Stimulated activated CD8-positive, alpha-beta memory T cell treated with anti-CD3 and anti-CD28 coated beads, Interleukin-4, amount 100 ng/mL, for 24 hours (primary cell): Measurements from ENCODE around the gene UBQLN4.
"Not testable (repeated sequence)": the region's sequence is repeated elsewhere in the genome, so short reads cannot be mapped to it uniquely, and the experiment has no call there.

Source experiments
- DNase-seq: peaks from one replicate; pipeline ENCODE4 v3.0.0-alpha.2; 2020; ENCODE audit warnings: low read depth

The UBQLN4 gene

GRCh38 chr1:156081180-156081916 is 27.8 kb upstream of the UBQLN4 start:
- DNase-seq = no peak

DNA sequence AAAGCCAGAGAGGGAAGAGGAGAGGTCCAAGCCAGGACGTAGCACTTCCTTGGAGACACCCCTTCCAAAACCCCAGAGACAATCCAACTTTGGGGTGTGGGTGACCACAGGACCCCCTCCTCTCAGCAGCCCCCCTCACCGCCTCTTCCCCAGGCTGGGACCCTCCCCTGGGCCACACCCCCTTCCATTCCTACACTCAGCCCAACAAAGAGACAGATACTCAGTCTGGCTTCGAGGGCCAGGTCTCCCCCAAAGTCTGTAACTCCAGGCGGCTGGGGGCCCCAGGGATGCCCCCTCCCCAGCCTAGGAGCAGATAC is 27.2 kb upstream of the UBQLN4 start:
- no peak for DNase-seq

DNA sequence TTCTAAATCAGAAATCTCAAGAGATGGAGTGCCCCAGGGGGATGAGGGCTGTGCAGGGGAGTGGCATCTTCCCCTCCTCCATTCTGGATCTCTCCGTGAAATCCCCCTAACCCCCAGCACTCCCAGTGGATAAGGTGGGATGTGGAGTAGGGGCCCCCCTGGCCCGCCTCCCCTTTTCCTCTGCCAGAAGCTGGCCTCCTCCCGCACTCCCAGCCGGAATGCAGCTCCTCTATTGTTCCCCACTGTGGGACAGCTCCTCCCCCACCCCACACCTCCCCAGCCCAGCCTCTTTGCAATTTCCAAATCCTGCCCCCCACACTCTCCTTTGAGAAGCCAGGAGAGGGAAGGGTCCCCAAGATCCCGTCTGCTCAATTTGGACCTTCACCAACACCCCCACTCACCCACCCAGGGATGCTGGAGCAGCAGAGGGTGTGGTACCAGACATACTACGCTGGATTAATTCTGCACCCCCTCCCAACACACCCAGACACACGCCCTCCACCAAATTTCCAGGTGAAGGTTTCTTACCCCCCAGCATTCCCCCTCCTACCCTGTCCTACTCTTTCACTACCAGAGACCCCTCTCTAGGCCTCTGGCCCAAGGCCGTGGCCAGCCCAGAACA is 26.8 kb upstream of the UBQLN4 start:
- no peak for DNase-seq

- DNase-seq = no peak
Observed at GRCh38 chr1:156079762-156080161, 26.2 kb upstream of the UBQLN4 start.

DNA sequence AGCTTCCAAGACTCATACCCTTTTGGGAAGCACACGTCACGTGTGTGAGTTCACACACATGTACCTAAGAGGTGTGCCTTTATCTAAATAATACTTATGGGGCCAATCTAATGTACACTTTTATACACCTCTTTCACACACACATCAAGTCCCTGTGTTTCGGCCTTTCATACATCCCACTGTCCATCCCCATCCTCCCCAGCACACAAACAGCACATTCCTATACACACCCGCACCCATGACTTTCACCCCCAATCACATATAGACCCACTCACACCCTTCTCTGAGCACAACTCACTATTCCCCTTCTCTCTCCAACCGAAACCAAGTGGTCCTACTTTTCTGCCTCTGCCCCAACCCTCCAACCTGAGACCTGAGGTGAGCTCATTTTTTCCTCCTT is 25.1 kb upstream of the UBQLN4 start:
- no peak for DNase-seq

DNA sequence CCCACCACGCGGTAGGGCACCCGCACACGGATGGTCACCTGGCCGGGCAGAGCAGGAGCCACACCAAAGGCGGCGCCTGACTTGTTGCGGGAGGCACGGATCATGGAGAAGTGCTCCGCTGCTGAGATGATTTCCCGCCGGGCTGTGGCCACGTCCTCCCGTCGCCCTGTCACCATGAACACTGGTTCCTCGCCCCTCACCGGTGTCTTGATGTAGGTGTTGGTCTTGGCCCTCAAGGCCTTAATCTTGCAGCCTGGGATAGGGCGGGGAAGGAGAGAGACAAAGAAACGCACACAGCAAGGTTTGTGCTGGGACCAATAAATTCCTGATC is 23.8 kb upstream of the UBQLN4 start:
- DNase-seq = no peak

DNA sequence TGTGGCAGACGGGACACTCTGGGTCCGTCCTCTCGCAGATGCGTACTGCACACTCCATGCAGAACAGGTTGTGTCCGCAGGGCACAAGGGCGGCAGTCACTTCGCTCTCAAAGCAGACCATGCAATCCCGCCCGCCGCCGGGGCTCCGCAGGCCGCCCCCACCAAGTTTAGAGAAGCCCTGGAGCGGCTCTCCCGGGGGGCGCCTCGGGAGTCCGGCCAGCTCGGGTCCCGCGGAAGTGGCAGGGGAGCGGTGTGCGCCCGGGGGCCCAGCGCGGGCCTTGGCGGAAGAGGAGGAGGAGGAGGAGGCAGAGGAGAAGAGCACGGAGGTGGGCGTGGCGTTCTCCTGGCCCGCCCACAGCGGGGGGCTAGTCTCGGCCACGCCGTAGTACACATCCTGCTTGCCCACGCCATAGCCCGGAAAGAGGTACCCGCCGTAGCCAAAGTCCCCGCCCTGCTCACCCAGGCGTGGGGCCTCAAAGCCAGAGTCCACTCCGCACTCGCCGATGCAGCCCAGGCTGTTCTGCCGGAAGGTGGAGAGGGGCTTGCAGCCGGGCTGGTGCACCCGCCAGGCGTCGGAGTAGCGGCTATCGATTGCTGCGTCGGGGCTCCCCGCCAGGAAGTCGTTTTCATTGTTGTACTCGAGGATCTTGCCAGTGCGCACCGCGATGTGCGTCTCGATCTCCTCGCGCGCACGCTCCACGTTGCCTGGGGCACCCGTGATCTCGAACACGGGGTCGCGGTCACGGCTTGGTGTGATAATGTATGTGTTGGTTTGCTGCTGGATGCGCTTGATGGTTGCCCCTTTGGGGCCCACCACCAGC is 23.2 kb upstream of the UBQLN4 start:
- no peak for DNase-seq

DNA sequence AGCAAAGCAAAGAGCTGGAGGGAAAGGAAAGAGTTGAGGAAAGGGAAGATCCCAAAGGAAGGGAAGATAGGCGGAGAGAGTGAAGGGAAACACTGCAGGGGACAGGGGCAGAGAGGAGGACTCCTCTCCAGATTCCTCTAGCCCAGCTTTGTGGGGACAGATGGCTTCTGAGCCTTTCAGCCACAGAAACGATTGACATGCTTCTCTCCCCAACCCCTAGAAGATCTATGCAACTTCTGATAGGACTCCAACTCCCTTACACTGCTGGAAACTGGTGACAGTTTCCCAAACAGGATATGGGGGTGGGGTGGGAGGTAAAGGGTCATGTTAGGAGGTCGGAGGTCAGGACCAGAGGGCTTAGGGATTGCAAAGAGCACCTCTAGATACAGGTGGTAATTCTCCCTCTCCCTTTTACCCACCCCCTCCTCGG is 22.2 kb upstream of the UBQLN4 start:
- no peak for DNase-seq

GRCh38 chr1:156075162-156075561 is 21.6 kb upstream of the UBQLN4 start:
- no peak for DNase-seq

DNA sequence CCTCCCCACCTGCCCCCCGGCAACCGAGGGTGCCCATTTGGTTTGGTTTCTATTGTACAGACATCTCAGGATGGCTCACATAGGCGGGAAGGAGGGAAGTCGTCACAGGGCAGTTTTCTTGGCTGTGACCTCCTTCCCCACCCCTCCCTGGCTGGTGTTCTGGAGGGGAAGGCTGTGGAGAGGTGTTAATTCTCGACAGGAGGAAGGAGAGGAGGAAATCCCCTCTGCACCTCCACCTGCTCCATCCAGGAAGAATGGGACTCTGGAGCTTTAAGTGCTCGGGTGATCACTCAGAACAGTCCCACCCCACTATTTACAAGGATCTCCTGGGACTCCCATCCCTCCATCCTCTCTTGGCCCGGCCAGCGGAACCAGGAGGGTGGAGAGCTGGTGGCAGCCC is 21.1 kb upstream of the UBQLN4 start:
- no peak for DNase-seq

DNA sequence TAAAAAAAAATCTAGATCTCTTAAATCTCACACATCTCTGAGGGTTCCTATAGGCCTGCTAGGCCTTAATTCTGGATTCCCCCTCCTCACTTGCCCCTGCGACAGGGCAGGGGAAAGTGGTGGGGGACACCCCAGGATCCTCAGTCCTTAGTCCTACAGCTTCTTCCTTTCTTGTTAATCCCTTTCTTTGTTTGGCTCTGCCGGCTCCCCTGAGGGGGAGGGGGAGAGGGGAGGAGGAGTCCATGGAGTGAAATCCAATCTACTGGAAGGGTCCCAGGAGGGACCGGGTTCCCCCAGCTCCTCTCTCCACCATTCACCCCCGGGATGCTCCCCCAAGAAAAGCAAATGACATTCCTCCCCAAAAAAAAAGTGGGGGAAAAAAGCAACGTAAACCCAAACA is 20.1 kb upstream of the UBQLN4 start:
- DNase-seq = no peak

- DNase-seq = no peak
Observed at GRCh38 chr1:156073110-156073687, 19.6 kb upstream of the UBQLN4 start.

DNA sequence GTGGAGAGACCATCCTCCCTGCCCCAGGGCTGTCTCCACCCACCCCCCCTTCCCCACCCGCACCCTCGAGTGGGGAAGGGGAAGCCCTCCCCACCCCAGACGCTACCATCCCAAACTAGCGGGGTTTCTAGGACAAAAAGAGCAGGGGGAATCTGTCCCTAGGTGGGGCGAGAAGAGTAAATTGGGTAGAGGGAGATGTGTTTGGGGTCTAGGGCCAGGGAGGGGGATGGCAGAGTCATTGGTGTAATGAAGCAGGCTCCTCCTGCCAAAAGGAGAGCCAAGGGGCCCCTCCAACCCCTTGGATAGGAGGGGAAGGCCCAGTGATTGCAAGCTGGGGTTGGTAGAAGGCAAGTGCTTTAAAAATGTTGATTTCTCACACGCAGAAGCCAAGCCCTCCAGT is 18.7 kb upstream of the UBQLN4 start:
- no peak for DNase-seq

- DNase-seq = not testable (repeated sequence)
Observed at GRCh38 chr1:156071332-156071816, 17.8 kb upstream of the UBQLN4 start.

- no peak for DNase-seq
Observed at GRCh38 chr1:156070548-156070947, 16.9 kb upstream of the UBQLN4 start.

GRCh38 chr1:156069490-156070455 is 16.2 kb upstream of the UBQLN4 start:
- DNase-seq = no peak

DNA sequence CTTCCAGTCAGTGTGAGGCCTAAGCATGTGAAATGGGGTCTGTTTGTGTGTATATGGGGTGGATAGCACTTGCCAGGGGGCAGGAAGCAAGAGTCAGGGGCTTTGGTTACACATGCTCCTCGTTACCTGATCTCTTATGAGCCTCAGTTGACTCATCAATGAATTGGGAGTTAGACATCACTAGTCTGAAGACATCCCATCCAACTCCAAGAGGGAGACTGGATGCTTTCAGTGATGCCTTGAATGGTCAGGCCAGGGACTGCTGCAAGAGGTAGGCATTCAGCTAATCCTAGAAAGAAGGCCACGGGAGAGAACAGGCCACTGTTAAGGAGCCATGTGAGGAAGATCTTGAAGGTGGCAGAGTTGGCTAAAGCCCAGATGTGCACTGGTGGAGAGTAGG is 13.7 kb upstream of the UBQLN4 start:
- DNase-seq = no peak

DNA sequence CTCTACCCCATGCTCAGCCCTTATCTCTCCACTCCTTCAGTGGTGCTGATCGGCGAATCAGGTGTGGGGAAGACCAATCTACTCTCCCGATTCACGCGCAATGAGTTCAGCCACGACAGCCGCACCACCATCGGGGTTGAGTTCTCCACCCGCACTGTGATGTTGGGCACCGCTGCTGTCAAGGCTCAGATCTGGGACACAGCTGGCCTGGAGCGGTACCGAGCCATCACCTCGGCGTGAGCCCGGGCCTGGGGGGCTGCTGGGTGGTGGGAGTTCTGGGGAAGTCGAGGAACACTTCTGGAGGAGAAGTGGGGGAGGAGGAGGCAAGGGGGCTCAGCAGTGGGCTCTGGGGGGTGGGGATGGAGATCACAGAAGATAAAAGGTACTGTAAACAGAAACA is 12.3 kb upstream of the UBQLN4 start:
- DNase-seq = no peak

DNA sequence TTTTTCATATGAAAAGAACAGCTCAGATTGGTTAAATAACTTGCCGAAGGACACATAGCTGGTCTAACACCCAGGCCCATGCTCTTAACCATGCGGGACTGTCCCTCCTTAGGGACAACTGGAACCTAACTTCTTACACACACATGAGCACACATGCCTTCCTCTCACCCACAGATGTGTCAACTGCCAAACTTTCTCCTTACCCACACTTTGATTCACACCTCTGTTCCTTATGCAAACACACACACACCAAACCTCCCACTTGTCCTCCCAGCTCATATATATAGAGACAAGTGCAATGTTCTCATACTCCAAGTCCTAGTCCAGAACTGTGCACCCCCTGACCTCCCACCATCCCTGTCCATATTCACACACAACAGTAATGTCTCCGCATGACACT is 11.6 kb upstream of the UBQLN4 start:
- no peak for DNase-seq

- DNase-seq = no peak
Observed at GRCh38 chr1:156064615-156065014, 11.0 kb upstream of the UBQLN4 start.

DNA sequence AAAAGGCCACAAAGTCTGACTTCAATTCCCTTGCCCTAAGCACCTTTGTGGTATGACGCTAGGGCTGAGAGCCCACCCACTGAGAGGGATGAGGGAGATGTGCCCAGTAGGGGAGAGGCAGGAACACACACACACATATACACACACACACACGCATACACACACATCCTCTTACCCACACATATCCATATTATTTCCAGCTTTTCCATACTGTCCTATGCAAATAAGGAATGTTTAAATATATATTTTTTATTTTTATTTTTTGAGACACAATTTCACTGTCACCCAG is 10.3 kb upstream of the UBQLN4 start:
- DNase-seq = no peak

DNA sequence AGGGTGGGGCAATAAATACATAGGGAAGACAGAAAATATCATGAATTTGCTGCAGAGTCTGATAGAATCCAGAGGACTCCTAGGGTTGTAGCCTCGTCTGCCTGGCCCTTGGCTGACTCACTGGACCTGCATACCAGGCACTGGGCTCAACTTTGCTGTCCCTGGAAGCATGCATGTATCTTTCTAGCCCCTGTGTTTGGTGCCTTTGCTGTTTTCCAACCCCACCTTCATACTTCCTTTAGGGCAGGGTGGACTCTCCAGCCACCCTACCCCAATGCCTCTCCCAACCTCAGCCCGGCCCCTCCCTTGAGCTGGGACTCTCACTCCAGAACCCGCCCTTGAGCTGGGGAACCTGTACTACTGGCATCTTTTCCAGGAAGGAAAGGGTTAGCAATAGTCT is 8.6 kb upstream of the UBQLN4 start:
- DNase-seq = no peak
